Activated CD8-positive, alpha-beta T cell treated with anti-CD3 and anti-CD28 coated beads, Interleukin-2, amount 10 ng/mL, durations not matched to agents 7 days and 5 days (primary cell): ENCODE measurements around the gene PAQR5. TPM values are rescaled to one million over a fixed set of nuclear protein-coding genes. Genes with fewer than 3 reads are reported as not detected.

Experiments
- ATAC-seq: fragments of 150-1000 bp; cut with Tn5 transposase; one replicate; pipeline ENCODE4 v1.10.0; 2021; ENCODE audit warnings: moderate library complexity
- CTCF ChIA-PET: fragments of 350-600 bp; sonication (Branson Sonifier 250); formaldehyde crosslinking; loops from one replicate; lab custom pipeline; 2021; ENCODE audit warnings: antibody characterized with exemption; lab: Charles Lee
- POLR2A ChIA-PET: fragments of 350-600 bp; sonication (Branson Sonifier 250); formaldehyde crosslinking; loops from one replicate; lab custom pipeline; 2021; ENCODE audit warnings: antibody characterized with exemption; lab: Charles Lee
- DNase-seq: peaks from one replicate; pipeline ENCODE4 v3.0.0-alpha.2; 2020
- H3K27ac Mint-ChIP-seq: one replicate; pipeline ENCODE4 v1.8.0; 2021; ENCODE audit warnings: mild to moderate bottlenecking, mixed read lengths
- H3K27me3 Mint-ChIP-seq: one replicate; pipeline ENCODE4 v1.8.0; 2021; ENCODE audit warnings: low read depth, mixed read lengths
- H3K36me3 Mint-ChIP-seq: one replicate; pipeline ENCODE4 v1.8.0; 2021; ENCODE audit warnings: low read depth, mixed read lengths
- H3K4me1 Mint-ChIP-seq: one replicate; pipeline ENCODE4 v1.8.0; 2021; ENCODE audit warnings: low read depth, mixed read lengths
- H3K4me3 Mint-ChIP-seq: one replicate; pipeline ENCODE4 v1.8.0; 2021; ENCODE audit warnings: mild to moderate bottlenecking, mixed read lengths
- H3K9me3 Mint-ChIP-seq: one replicate; pipeline ENCODE4 v1.8.0; 2022; ENCODE audit warnings: mixed read lengths; ENCODE audit not compliant: insufficient read depth
- total RNA-seq, 2 experiments: library from RNA; stranded (reverse); gene quantifications; one replicate each; pipeline ENCODE4 v1.2.3, GENCODE V29; 2021

PAQR5 gene
- total RNA-seq, 2 experiments from 2014 or later: not detected

DNA sequence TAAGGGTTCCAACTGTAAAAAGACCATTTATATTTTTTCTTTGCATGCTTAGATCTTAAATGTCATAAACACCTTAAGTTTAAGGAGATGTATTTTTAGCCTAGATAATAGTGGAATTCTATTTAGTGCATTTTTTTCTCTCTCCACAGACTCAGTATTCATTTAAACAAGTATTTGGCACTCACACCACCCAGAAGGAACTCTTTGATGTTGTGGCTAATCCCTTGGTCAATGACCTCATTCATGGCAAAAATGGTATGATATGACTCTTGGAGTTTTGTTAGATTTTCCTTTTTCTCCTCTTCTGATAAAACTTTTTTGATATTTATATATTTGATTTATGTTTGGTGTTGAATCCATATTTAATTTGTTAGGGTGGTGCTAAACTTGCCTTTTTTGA, 122.8 kb downstream of the PAQR5 start:
- ATAC-seq (no peak), DNase-seq (no peak)
- peaks cover 73% of the 10 kb centered on the region for H3K36me3 Mint-ChIP-seq
- H3K27me3 Mint-ChIP-seq: no peaks in the 10 kb centered on the region
- CTCF ChIA-PET: interaction anchor here (1.5 kb wide), 1 partner anchor 11 kb away, joined by 5 read pairs; no protein-coding TSS in a partner anchor
- H3K4me3 Mint-ChIP-seq: no peak overlapping the region
- H3K27ac Mint-ChIP-seq: no peak overlapping the region
- no peaks in the 10 kb centered on the region for H3K9me3 Mint-ChIP-seq
- H3K4me1 Mint-ChIP-seq: peaks cover 18% of the 10 kb centered on the region
- POLR2A ChIA-PET: no interaction called here

DNA sequence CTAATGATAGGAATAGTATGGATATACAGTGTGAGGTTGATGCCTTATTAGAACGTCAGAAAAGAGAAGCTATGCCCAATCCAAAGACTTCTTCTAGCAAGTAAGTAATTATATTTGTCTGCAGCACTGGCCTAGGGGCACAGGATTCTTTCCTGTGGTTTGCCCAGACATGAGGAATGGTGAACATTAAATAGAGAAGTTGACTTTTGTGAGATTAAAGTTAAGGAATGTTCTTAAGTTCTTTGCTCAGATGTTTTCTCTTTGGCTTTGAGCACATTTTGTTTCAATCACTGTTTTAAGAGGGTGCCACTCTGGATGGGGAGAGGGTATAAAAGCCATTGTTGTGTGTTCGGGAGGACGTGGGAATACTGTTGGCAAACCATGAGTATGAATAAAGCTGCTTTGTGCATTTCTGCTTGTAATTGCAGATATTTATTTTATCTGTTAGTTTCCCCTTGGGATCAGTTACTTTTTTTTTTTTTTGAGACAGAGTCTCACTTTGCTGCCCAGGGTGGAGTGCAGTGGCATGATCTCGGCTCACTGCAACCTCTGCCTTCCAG, 123.7 kb downstream of the PAQR5 start:
- ChIA-PET POLR2A (no interaction called here), CTCF (interaction anchor here (1.5 kb wide), 1 partner anchor 10 kb away, joined by 5 read pairs; no protein-coding TSS in a partner anchor)
- DNase-seq: no peak
- Mint-ChIP-seq H3K36me3 (peaks cover 73% of the 10 kb centered on the region), H3K4me1 (peaks cover 14% of the 10 kb centered on the region), H3K27ac (peak overlapping the region; percentile 13), H3K27me3 (no peaks in the 10 kb centered on the region), H3K9me3 (no peaks in the 10 kb centered on the region), H3K4me3 (no peak overlapping the region)
- no peak for ATAC-seq

DNA sequence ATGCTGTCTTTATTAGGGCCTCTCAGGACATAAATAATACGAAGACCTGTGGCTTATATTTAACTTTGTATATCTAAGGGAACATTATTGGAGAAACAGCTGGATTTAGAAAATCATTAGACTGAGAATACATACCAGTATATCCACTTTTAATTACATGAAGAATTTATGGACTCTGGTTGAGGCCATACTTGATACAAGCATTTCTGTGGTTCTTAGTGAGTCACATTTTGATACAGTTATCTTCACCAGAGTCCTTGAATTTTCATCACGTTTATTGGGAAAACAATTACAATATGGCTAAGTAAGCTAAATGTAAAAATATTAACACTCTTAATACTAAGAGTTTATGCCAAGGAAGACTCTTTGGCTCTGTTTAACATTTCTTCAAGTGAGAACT, 125.3 kb downstream of the PAQR5 start:
- H3K4me1 Mint-ChIP-seq: peaks cover 6% of the 10 kb centered on the region
- H3K4me3 Mint-ChIP-seq: no peak overlapping the region
- H3K36me3 Mint-ChIP-seq: peaks cover 69% of the 10 kb centered on the region
- H3K27me3 Mint-ChIP-seq: no peaks in the 10 kb centered on the region
- no peaks in the 10 kb centered on the region for H3K9me3 Mint-ChIP-seq
- ChIA-PET CTCF (no interaction called here), POLR2A (interaction anchor here (0.7 to 0.8 kb wide), 2 partner anchors 10 to 29 kb away, joined by 3 read pairs; partner anchors contain the start of genes KIF23 and RPLP1)
- ATAC-seq (no peak), DNase-seq (no peak)
- H3K27ac Mint-ChIP-seq: no peak overlapping the region

DNA sequence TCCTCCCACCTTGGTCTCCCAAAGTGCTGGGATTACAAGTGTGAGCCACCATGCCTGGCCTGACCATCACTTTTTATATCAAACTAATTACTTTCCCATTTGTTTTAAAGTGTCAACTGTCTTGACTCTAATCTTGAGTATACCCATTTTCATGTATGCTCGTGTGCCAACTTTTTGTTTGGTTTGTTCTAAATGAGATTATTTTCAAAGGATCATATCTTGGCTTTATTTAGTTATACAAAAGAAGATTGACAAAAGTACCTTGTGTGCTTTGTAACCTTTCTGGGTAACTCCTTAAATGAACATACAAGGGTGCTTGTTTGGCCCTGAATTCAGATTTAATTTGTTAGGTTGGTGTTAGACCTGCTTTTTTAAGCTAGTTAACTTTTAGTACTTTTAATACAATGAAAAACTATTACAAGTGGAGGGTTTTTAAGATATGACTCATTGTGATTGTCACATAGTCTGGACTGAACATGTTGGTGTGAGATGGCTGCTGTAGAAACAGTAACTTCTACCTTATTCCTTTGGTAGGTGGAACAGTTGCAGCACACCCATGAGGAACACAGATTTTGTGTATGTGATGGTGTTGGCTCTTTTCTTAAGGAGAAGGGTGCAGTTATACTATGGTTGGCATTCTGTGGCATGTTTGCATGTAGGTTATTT, 126.2 kb downstream of the PAQR5 start:
- DNase-seq (no peak), ATAC-seq (no peak)
- Mint-ChIP-seq H3K27me3 (no peaks in the 10 kb centered on the region), H3K9me3 (no peaks in the 10 kb centered on the region), H3K27ac (no peak overlapping the region), H3K4me3 (no peak overlapping the region), H3K4me1 (peaks cover 2% of the 10 kb centered on the region), H3K36me3 (peaks cover 67% of the 10 kb centered on the region)
- ChIA-PET POLR2A (interaction anchor here (0.7 kb wide), 1 partner anchor 28 kb away, joined by 3 read pairs; the partner anchor contains the start of gene RPLP1), CTCF (no interaction called here)

DNA sequence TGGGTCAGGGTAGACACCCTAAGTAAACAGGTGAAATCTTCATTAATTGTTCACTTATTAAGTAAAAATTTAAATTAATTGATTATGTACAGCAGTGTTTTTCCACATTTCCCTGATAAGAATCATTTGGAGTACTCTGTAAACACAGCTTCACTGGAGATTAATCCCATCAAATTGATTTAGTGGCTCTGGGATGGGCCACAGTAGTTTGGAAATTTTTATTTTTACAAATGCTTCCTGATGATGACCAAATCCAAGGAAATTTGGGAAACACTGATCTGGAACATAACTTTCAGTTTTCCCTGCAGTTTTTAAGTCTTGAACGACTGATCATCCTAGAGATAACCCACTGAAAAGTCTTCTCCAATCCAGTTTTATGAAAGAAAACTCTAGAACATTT, 135.1 kb downstream of the PAQR5 start:
- H3K27ac Mint-ChIP-seq: no peak overlapping the region
- DNase-seq (no peak), ATAC-seq (no peak)
- H3K27me3 Mint-ChIP-seq: no peaks in the 10 kb centered on the region
- CTCF ChIA-PET: interaction anchor here (1.0 kb wide), 1 partner anchor 18 kb away, joined by 4 read pairs; no protein-coding TSS in a partner anchor
- no peaks in the 10 kb centered on the region for H3K4me1 Mint-ChIP-seq
- H3K36me3 Mint-ChIP-seq: peaks cover 71% of the 10 kb centered on the region
- POLR2A ChIA-PET: interaction anchor here (0.8 to 3.0 kb wide), 2 partner anchors 18 to 20 kb away, joined by 3 to 12 read pairs; partner anchors contain the start of genes KIF23 and RPLP1
- H3K9me3 Mint-ChIP-seq: no peaks in the 10 kb centered on the region
- no peak overlapping the region for H3K4me3 Mint-ChIP-seq

DNA sequence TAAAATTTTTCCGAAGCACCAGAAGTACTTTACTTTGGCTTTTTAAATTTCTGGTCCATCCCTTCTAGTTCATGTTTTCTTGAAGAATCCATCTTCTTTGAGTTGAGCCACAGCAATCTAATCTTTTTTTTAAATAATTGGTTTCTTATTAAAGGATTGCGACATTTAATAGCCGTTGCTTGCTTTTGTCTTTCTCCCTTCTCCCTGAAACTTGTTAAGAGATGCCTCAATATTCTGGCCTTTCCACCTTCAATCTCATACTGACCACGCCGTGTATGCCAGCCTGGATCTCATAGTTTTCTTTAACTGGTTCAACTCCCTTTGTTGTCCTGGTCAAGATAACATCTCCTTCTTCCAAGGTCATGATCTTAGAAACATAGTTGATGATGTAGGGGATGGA, 135.5 kb downstream of the PAQR5 start:
- POLR2A ChIA-PET: interaction anchor here (3.0 kb wide), 1 partner anchor 18 kb away, joined by 12 read pairs; the partner anchor contains the start of gene RPLP1
- Mint-ChIP-seq H3K4me3 (no peak overlapping the region), H3K4me1 (no peaks in the 10 kb centered on the region), H3K27me3 (no peaks in the 10 kb centered on the region), H3K9me3 (no peaks in the 10 kb centered on the region), H3K36me3 (peaks cover 68% of the 10 kb centered on the region), H3K27ac (no peak overlapping the region)
- CTCF ChIA-PET: no interaction called here
- no peak for DNase-seq
- ATAC-seq: no peak

DNA sequence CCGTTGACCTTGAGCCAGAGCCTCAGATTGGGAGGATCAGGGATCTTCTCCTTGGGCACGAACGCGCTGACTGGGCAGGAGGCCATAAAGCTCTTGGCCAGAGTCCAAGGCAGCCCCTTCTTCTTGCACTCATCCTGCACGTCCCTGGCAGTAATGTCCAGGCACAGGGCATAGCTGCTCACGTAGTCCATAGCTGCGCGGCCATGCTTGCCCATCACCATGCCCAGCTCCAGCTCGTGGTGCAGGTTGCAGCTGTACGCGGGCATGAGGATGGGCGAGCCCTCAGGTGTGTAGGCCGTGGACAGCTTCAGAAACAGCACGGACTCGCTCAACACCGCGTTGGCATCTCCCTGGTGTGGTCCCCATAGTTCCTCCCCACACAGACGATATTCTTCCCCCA, 136.0 kb downstream of the PAQR5 start:
- Mint-ChIP-seq H3K27ac (no peak overlapping the region), H3K9me3 (no peaks in the 10 kb centered on the region), H3K4me1 (no peaks in the 10 kb centered on the region), H3K36me3 (peaks cover 69% of the 10 kb centered on the region), H3K4me3 (no peak overlapping the region), H3K27me3 (no peaks in the 10 kb centered on the region)
- ChIA-PET CTCF (no interaction called here), POLR2A (interaction anchor here (3.0 kb wide), 1 partner anchor 18 kb away, joined by 12 read pairs; the partner anchor contains the start of gene RPLP1)
- DNase-seq (no peak), ATAC-seq (peak; percentile 38)

DNA sequence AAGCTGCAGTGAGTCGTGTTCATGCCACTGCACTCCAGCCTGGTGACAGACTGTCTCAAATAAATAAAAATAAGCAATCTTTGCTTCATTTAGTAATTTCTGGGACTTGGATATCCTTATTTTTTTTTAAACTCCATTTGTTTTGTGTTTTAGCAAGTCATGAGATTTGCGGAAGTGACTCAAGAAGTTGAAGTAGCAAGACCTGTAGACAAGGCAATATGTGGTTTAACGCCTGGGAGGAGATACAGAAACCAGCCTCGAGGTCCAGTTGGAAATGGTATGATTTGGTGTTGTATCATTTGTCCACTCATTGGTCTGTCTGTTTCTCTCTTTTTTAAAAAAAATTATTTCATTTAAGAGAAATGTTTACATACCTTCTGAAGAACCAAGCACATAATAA, 137.3 kb downstream of the PAQR5 start:
- Mint-ChIP-seq H3K27me3 (no peaks in the 10 kb centered on the region), H3K9me3 (no peaks in the 10 kb centered on the region), H3K4me3 (no peak overlapping the region), H3K4me1 (no peaks in the 10 kb centered on the region), H3K27ac (no peak overlapping the region), H3K36me3 (peaks cover 68% of the 10 kb centered on the region)
- ATAC-seq: no peak
- no peak for DNase-seq
- ChIA-PET CTCF (interaction anchor here (0.7 kb wide), 1 partner anchor 8 kb away, joined by 3 read pairs; no protein-coding TSS in a partner anchor), POLR2A (interaction anchor here (1.4 kb wide), 1 partner anchor 17 kb away, joined by 6 read pairs; the partner anchor contains the start of gene RPLP1)

DNA sequence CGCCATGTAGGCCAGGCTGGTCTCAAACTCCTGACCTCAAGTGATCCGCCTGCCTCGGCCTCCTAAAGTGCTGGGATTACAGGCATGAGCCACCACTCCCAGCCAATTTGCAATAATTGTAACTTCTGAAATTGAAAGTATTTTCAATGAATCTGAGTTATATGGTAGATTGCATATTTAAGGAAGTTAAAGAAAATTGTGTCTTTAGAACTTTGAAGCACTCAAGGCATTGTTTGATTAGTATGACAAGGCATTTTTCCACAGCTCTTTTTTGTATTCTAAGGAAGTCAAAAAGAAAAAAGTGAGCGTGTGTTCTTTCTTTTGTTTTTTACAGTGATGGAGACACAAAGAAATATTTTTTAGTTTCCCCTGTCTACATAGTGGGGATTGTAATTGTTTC, 138.2 kb downstream of the PAQR5 start:
- Mint-ChIP-seq H3K4me3 (no peak overlapping the region), H3K27me3 (no peaks in the 10 kb centered on the region), H3K4me1 (no peaks in the 10 kb centered on the region), H3K36me3 (peaks cover 70% of the 10 kb centered on the region), H3K27ac (no peak overlapping the region), H3K9me3 (no peaks in the 10 kb centered on the region)
- ChIA-PET POLR2A (interaction anchor here (1.4 kb wide), 1 partner anchor 16 kb away, joined by 6 read pairs; the partner anchor contains the start of gene RPLP1), CTCF (interaction anchor here (1.8 kb wide), 1 partner anchor 26 kb away, joined by 6 read pairs; no protein-coding TSS in a partner anchor)
- DNase-seq (no peak), ATAC-seq (no peak)

DNA sequence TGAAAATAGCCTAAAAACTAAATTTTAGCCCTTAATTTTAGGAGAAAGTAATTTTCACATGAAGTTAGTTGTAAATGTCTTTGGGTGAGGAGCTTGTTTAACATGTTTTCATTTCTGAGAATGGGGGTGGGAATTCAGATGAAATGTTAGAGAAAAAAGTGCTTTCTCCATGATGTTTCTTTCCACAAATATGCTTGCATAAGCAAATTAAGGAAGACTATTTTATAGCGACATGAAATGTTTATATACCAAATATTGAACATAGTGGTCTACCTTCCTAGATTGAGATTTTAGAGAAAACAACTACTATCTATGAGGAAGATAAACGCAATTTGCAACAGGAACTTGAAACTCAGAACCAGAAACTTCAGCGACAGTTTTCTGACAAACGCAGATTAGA, 140.9 kb downstream of the PAQR5 start:
- Mint-ChIP-seq H3K9me3 (no peaks in the 10 kb centered on the region), H3K27me3 (no peaks in the 10 kb centered on the region), H3K4me1 (peaks cover 9% of the 10 kb centered on the region), H3K27ac (no peak overlapping the region), H3K36me3 (peaks cover 73% of the 10 kb centered on the region), H3K4me3 (no peak overlapping the region)
- DNase-seq (no peak), ATAC-seq (no peak)
- ChIA-PET CTCF (interaction anchor here (1.3 kb wide), 1 partner anchor 11 kb away, joined by 5 read pairs; no protein-coding TSS in a partner anchor), POLR2A (no interaction called here)

DNA sequence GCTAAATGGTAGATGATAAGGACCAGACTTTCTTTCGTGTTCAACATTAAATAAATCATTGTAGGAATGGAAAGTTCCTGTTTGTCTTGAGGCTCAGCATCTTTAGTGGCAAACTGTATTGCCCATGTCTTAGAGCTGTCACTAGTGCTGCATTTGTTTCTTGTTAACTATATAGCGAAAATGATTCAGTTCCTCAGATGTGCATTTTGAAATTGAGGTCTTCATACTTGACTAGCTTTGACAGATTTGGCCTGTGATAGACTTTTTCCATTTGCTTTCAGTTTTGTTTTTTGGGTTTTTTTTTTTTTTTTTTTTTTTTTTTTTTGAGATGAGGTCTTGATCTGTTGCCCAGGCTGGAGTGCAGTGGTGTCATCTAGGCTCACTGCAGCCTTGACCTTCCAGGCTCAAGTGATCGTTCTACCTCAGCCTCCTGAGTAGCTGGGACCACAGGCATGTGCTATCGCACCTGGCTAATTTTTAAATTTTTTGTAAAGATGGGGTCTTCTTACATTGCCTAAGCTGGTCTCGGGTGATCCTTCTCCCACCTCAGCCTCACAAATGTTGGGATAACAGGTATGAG, 144.4 kb downstream of the PAQR5 start:
- H3K27ac Mint-ChIP-seq: peak overlapping the region; percentile 61
- ATAC-seq (peak; percentile 72), DNase-seq (no peak)
- peaks cover 9% of the 10 kb centered on the region for H3K4me1 Mint-ChIP-seq
- H3K4me3 Mint-ChIP-seq: peak overlapping the region; percentile 14
- CTCF ChIA-PET: interaction anchor here (0.9 kb wide), 1 partner anchor 30 kb away, joined by 3 read pairs; no protein-coding TSS in a partner anchor
- peaks cover 80% of the 10 kb centered on the region for H3K36me3 Mint-ChIP-seq
- POLR2A ChIA-PET: interaction anchor here (1.6 kb wide), 1 partner anchor 9 kb away, joined by 11 read pairs; the partner anchor contains the start of gene RPLP1
- H3K27me3 Mint-ChIP-seq: no peaks in the 10 kb centered on the region
- H3K9me3 Mint-ChIP-seq: no peaks in the 10 kb centered on the region
